B cell (primary cell): Measurements from ENCODE around the gene KAZN. TPM values are rescaled to one million over a fixed set of nuclear protein-coding genes. Genes with fewer than 3 reads are reported as not detected.
A peak's percentile ranks its signal among the peaks of the same experiment; 100 is the strongest.

ENCODE experiments used
- ATAC-seq: fragments of 200-7000 bp; cut with Tn5 transposase; one replicate; pipeline ENCODE4 v1.10.0; 2021; ENCODE audit warnings: low read depth, mild to moderate bottlenecking, moderate number of reproducible peaks, moderate library complexity
- CTCF ChIA-PET: fragments of 350-600 bp; sonication (Branson Sonifier 250); formaldehyde crosslinking; loops from one replicate; lab custom pipeline; 2021; ENCODE audit warnings: antibody characterized with exemption, inconsistent platforms; lab: Charles Lee
- POLR2A ChIA-PET: fragments of 350-600 bp; sonication (Branson Sonifier 250); formaldehyde crosslinking; loops from one replicate; lab custom pipeline; 2021; ENCODE audit warnings: antibody characterized with exemption; lab: Charles Lee
- DNase-seq: peaks from one replicate; pipeline ENCODE4 v3.0.0; 2013
- H2AFZ ChIP-seq: 2 replicates; pipeline ENCODE4 v1.6.1; 2012; ENCODE audit warnings: mild to moderate bottlenecking, low read depth, low read length; ENCODE audit not compliant: insufficient read depth, poor library complexity, severe bottlenecking
- H3K27ac ChIP-seq, 2 donors: 1 replicate in 1 of 2; 2 replicates in 1 of 2; pipeline ENCODE4 v1.5.1; 2012 to 2013; ENCODE audit warnings: low read length in 2 of 2, mild to moderate bottlenecking in 2 of 2, moderate library complexity in 1 of 2
- H3K27me3 ChIP-seq, 4 experiments: fragments of 200-600 bp in 1 of 4; sonication (generic) in 1 of 4; replicated peaks in 1 of 4; 1 replicate in 2 of 4; 2 replicates in 2 of 4; pipeline versions ENCODE4 v1.6.1 to v1.7.0; 2013 to 2016; ENCODE audit warnings: low read length in 3 of 4, mild to moderate bottlenecking in 2 of 4, mixed read lengths in 1 of 4, moderate library complexity in 1 of 4; ENCODE audit not compliant: insufficient read depth in 4 of 4, control insufficient read depth in 3 of 4; ENCODE audit errors: control extremely low read depth in 1 of 4
- H3K36me3 ChIP-seq, 2 experiments: replicated peaks in 1 of 2; 1 replicate in 1 of 2; 2 replicates in 1 of 2; pipeline versions ENCODE4 v1.6.1 to v1.7.1; 2013; ENCODE audit warnings: low read length in 1 of 2; ENCODE audit not compliant: insufficient read depth in 2 of 2, control insufficient read depth in 1 of 2; ENCODE audit errors: control extremely low read depth in 1 of 2, extremely low read depth in 1 of 2
- H3K4me1 ChIP-seq, 2 donors: fragments of 200-600 bp in 1 of 2; sonication (generic) in 1 of 2; 1 replicate in 1 of 2; 2 replicates in 1 of 2; pipeline versions ENCODE4 v1.5.1 to v1.6.1; 2013 to 2017; ENCODE audit warnings: low read length in 2 of 2; ENCODE audit not compliant: control insufficient read depth in 2 of 2, insufficient read depth in 2 of 2
- H3K4me2 ChIP-seq: replicated peaks from 2 replicates; pipeline ENCODE3; 2012; ENCODE audit warnings: mild to moderate bottlenecking, low read depth, low read length; ENCODE audit not compliant: poor library complexity, severe bottlenecking
- H3K4me3 ChIP-seq, 5 experiments: fragments of 200-600 bp in 1 of 5; sonication (generic) in 1 of 5; 1 replicate in 3 of 5; 2 replicates in 2 of 5; pipeline versions ENCODE4 v1.5.1 to v1.7.0; 2011 to 2016; ENCODE audit warnings: low read length in 4 of 5, mild to moderate bottlenecking in 4 of 5, low read depth in 2 of 5, control low read depth in 1 of 5, moderate library complexity in 1 of 5; ENCODE audit not compliant: insufficient read depth in 1 of 5; ENCODE audit errors: control extremely low read depth in 1 of 5, extremely low read depth in 1 of 5
- H3K79me2 ChIP-seq: fragments of 200-600 bp; sonication (generic); one replicate; pipeline ENCODE4 v1.6.0; 2016; ENCODE audit warnings: low read length; ENCODE audit not compliant: control insufficient read depth, insufficient read depth
- H3K9ac ChIP-seq: fragments of 200-600 bp; sonication (generic); 2 replicates; pipeline ENCODE4 v1.6.1; 2017; ENCODE audit warnings: mild to moderate bottlenecking, low read length, moderate library complexity
- H3K9me3 ChIP-seq, 3 donors: one replicate each; pipeline versions ENCODE4 v1.6.1 to v1.7.1; 2013; ENCODE audit warnings: low read length in 2 of 3; ENCODE audit not compliant: control insufficient read depth in 2 of 3, insufficient read depth in 1 of 3; ENCODE audit errors: control extremely low read depth in 1 of 3
- H4K20me1 ChIP-seq: 2 replicates; pipeline ENCODE4 v1.6.0; 2012; ENCODE audit warnings: mild to moderate bottlenecking, low read length; ENCODE audit not compliant: insufficient read depth, control insufficient read depth, poor library complexity, severe bottlenecking
- H3K27ac Mint-ChIP-seq: one replicate; pipeline ENCODE4 v1.8.0; 2021; ENCODE audit warnings: mixed read lengths
- H3K27me3 Mint-ChIP-seq: one replicate; pipeline ENCODE4 v1.8.0; 2021; ENCODE audit warnings: mixed read lengths
- H3K4me1 Mint-ChIP-seq: one replicate; pipeline ENCODE4 v1.8.0; 2021; ENCODE audit warnings: mixed read lengths
- H3K4me3 Mint-ChIP-seq: one replicate; pipeline ENCODE4 v1.8.0; 2021; ENCODE audit warnings: mixed read lengths
- H3K9me3 Mint-ChIP-seq: one replicate; pipeline ENCODE4 v1.8.0; 2022; ENCODE audit warnings: mixed read lengths; ENCODE audit not compliant: insufficient read depth
- CTCF ChIP-seq: fragments of 200-600 bp; IDR thresholded peaks from one replicate; pipeline ENCODE4 v1.8.0; 2022; ENCODE audit warnings: antibody characterized with exemption, mild to moderate bottlenecking
- EZH2 ChIP-seq: IDR thresholded peaks from 2 replicates; pipeline ENCODE4 v1.6.1; 2012; ENCODE audit warnings: borderline replicate concordance, low read depth, mild to moderate bottlenecking, moderate library complexity, low read length; ENCODE audit not compliant: insufficient read depth, poor library complexity, severe bottlenecking
- WGBS: methylation state at CpG from one replicate; pipeline ENCODE4 v1.1.5; 2013; ENCODE audit warnings: missing lambda C conversion rate; ENCODE audit not compliant: insufficient coverage; 5-methylcytosine and 5-hydroxymethylcytosine counted together
- intact Hi-C: fragments of 100-400 bp; cut with micrococcal nuclease; formaldehyde crosslinking; loops from one replicate; pipeline ENCODE4 v1.10.0; 2022
- polyA plus RNA-seq: library from polyadenylated mRNA; depleted of rRNA; stranded (reverse); fragments of >200 nt; gene quantifications from 2 replicates; pipeline ENCODE4 v1.2.3, GENCODE V29; 2012
- total RNA-seq, 2 donors: library from RNA; stranded (reverse); fragments of 120-200 nt in 1 of 2; gene quantifications; 1 replicate in 1 of 2; 2 replicates in 1 of 2; pipeline versions ENCODE4 v1.2.3 to v1.2.4, GENCODE V29; 2013 to 2022

The KAZN gene
- total and polyA plus RNA-seq, 2 donors (not counting 1 experiment from before 2014, with no cell fraction given) = 0.13 to 0.39 TPM

DNA sequence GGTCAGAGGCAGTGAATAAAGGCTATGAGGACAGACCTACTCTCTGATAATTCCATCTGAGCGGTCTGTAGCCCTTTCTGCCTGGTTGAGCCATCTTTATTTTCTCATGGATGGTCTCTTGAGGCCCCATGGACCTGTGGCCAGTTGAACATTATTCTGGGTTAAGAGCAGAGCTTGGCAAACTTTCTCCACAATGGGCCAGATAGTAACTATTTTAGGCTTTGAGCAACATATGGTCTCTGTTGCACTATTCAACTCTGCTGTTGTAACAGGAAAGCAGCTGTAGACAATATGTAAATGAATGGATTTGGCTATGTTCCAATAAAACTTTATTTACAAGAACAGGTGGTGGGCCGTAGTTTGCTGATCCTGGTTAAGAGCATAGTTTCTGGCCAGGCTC is 62.7 kb downstream of the KAZN start:
- WGBS = no CpG with 5 or more reads among the region's 2 CpGs
- no peaks in the 10 kb centered on the region for H3K27me3 ChIP-seq
- H3K9me3 Mint-ChIP-seq = no peaks in the 10 kb centered on the region
- no peak overlapping the region for H3K9ac ChIP-seq
- intact Hi-C loops = no loop called here
- H3K4me1 Mint-ChIP-seq = peaks cover 2% of the 10 kb centered on the region
- no peak for TF ChIP-seq CTCF
- no peak for TF ChIP-seq EZH2
- H3K27ac ChIP-seq = no peak overlapping the region
- H3K9me3 ChIP-seq = peaks cover 0 to 11% (median 0%) of the 10 kb centered on the region in 3 donors
- peaks cover 5% of the 10 kb centered on the region for H3K27me3 Mint-ChIP-seq
- ChIA-PET CTCF (no interaction called here), POLR2A (no interaction called here)
- H4K20me1 ChIP-seq = no peaks in the 10 kb centered on the region
- H3K4me3 ChIP-seq = no peak overlapping the region
- H3K4me2 ChIP-seq = peak overlapping the region; percentile 3
- no peaks in the 10 kb centered on the region for H3K36me3 ChIP-seq
- H3K27ac Mint-ChIP-seq = no peak overlapping the region
- peak overlapping the region; percentile 56 for H2AFZ ChIP-seq
- DNase-seq = no peak
- ATAC-seq = no peak
- H3K4me3 Mint-ChIP-seq = no peak overlapping the region
- no peaks in the 10 kb centered on the region for H3K79me2 ChIP-seq
- H3K4me1 ChIP-seq = peaks cover 0 to 3% of the 10 kb centered on the region in 2 donors

- ChIA-PET CTCF (no interaction called here), POLR2A (no interaction called here)
- Histone ChIP-seq H3K9ac (no peak overlapping the region), H3K27ac (no peak overlapping the region), H3K4me3 (no peak overlapping the region), H4K20me1 (no peaks in the 10 kb centered on the region), H3K4me2 (no peak overlapping the region), H3K36me3 (no peaks in the 10 kb centered on the region), H3K27me3 (no peaks in the 10 kb centered on the region), H3K4me1 (peaks cover 0 to 3% of the 10 kb centered on the region in 2 donors), H3K9me3 (peaks cover 0 to 11% (median 0%) of the 10 kb centered on the region in 3 donors), H3K79me2 (no peaks in the 10 kb centered on the region), H2AFZ (no peak overlapping the region)
- H3K27ac Mint-ChIP-seq = no peak overlapping the region
- intact Hi-C loops = no loop called here
- H3K4me1 Mint-ChIP-seq = peaks cover 2% of the 10 kb centered on the region
- 93% methylated on average over 4 of the region's 9 CpGs for WGBS
- ATAC-seq (no peak), DNase-seq (no peak)
- TF ChIP-seq EZH2 (no peak), CTCF (no peak)
- no peaks in the 10 kb centered on the region for H3K27me3 Mint-ChIP-seq
- no peak overlapping the region for H3K4me3 Mint-ChIP-seq
- no peaks in the 10 kb centered on the region for H3K9me3 Mint-ChIP-seq
Measured at GRCh38 chr1:14662116-14662515, 63.6 kb downstream of the KAZN start.
